DND-41 (cell line): Measurements from ENCODE around the gene TMEM35A.
"Not testable (repeated sequence)": the region's sequence is repeated elsewhere in the genome, so short reads cannot be mapped to it uniquely, and the experiment has no call there.

Experiments
- ATAC-seq: fragments of 200-7000 bp; cut with Tn5 transposase; 3 replicates; pipeline ENCODE4 v1.9.1; 2021; ENCODE audit warnings: low read depth; ENCODE audit not compliant: insufficient read depth
- DNase-seq: peaks from one replicate; pipeline ENCODE4 v3.0.0-alpha.2; 2020
- H2AFZ ChIP-seq: 2 replicates; pipeline ENCODE4 v1.6.0; 2012; ENCODE audit warnings: low read depth, low read length
- H3K27ac ChIP-seq: 2 replicates; pipeline ENCODE4 v1.5.1; 2012; ENCODE audit warnings: low read length, inconsistent platforms
- H3K27me3 ChIP-seq: fragments of 200-600 bp; sonication (generic); 2 replicates; pipeline ENCODE4 v1.6.0; 2012; ENCODE audit warnings: low read length, mild to moderate bottlenecking, inconsistent platforms; ENCODE audit not compliant: insufficient read depth, poor library complexity
- H3K36me3 ChIP-seq: 2 replicates; pipeline ENCODE4 v1.5.1; 2012; ENCODE audit warnings: low read length, inconsistent platforms; ENCODE audit not compliant: insufficient read depth
- H3K4me1 ChIP-seq: 2 replicates; pipeline ENCODE4 v1.5.1; 2012; ENCODE audit warnings: mild to moderate bottlenecking, low read length; ENCODE audit not compliant: insufficient read depth
- H3K4me2 ChIP-seq: 2 replicates; pipeline ENCODE4 v1.6.0; 2012; ENCODE audit warnings: mild to moderate bottlenecking, moderate library complexity, low read length, inconsistent platforms; ENCODE audit not compliant: insufficient read depth
- H3K4me3 ChIP-seq, 2 experiments: fragments of 200-600 bp in 1 of 2; shearing (Covaris generic) in 1 of 2; 2 replicates each; pipeline ENCODE4 v1.5.1; 2012 to 2016; ENCODE audit warnings: inconsistent platforms in 2 of 2, low read length in 2 of 2, mild to moderate bottlenecking in 2 of 2, low read depth in 1 of 2, moderate library complexity in 1 of 2
- H3K79me2 ChIP-seq: 2 replicates; pipeline ENCODE4 v1.6.0; 2012; ENCODE audit warnings: low read length, inconsistent platforms; ENCODE audit not compliant: insufficient read depth
- H3K9ac ChIP-seq: 2 replicates; pipeline ENCODE4 v1.6.0; 2012; ENCODE audit warnings: low read depth, mild to moderate bottlenecking, inconsistent platforms, low read length, moderate library complexity
- H3K9me3 ChIP-seq: 2 replicates; pipeline ENCODE4 v1.5.1; 2012; ENCODE audit warnings: low read length, moderate library complexity, mild to moderate bottlenecking, inconsistent platforms; ENCODE audit not compliant: insufficient read depth, severe bottlenecking
- H4K20me1 ChIP-seq: 2 replicates; pipeline ENCODE4 v1.6.0; 2012; ENCODE audit warnings: low read length; ENCODE audit not compliant: insufficient read depth
- EZH2 ChIP-seq: IDR thresholded peaks from 3 replicates; pipeline ENCODE4 v1.6.1; 2012; ENCODE audit warnings: borderline replicate concordance, low read depth, mild to moderate bottlenecking, moderate library complexity, low read length, inconsistent platforms; ENCODE audit not compliant: severe bottlenecking
- TF ChIP-seq, protein P1 (sequence below): IDR thresholded peaks from 2 replicates; pipeline ENCODE4 v1.5.1; 2012; ENCODE audit warnings: borderline replicate concordance, low read length, moderate library complexity, mild to moderate bottlenecking; ENCODE audit not compliant: poor library complexity, severe bottlenecking; ENCODE audit errors: extremely low read depth

Gene TMEM35A

DNA sequence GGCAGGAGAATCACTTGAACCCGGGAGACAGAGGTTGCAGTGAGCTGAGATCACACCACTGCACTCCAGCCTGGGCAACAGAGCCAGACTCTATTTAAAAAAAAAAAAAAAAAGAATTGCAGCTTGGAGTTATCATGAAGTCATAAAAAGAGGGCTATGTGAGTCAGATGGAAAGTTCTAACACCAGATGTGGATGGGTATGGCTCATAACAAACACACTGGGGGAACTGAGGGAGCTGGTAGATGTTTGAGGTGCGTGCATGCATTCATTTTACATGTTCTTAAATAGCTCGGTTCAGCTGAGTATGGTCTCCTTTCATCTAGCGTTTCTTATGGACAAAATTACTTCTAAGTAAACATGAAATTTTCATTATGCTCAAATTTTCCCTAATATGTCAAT is 38.5 kb upstream of the TMEM35A start:
- no peak overlapping the region for H3K4me3 ChIP-seq
- H2AFZ ChIP-seq: no peak overlapping the region
- TF ChIP-seq, protein P1, sequence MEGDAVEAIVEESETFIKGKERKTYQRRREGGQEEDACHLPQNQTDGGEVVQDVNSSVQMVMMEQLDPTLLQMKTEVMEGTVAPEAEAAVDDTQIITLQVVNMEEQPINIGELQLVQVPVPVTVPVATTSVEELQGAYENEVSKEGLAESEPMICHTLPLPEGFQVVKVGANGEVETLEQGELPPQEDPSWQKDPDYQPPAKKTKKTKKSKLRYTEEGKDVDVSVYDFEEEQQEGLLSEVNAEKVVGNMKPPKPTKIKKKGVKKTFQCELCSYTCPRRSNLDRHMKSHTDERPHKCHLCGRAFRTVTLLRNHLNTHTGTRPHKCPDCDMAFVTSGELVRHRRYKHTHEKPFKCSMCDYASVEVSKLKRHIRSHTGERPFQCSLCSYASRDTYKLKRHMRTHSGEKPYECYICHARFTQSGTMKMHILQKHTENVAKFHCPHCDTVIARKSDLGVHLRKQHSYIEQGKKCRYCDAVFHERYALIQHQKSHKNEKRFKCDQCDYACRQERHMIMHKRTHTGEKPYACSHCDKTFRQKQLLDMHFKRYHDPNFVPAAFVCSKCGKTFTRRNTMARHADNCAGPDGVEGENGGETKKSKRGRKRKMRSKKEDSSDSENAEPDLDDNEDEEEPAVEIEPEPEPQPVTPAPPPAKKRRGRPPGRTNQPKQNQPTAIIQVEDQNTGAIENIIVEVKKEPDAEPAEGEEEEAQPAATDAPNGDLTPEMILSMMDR: no peak
- TF ChIP-seq EZH2: no peak
- no peaks in the 10 kb centered on the region for H3K27me3 ChIP-seq
- H3K36me3 ChIP-seq: peaks cover 36% of the 10 kb centered on the region; the same call in 1 of the 2 replicates
- no peak overlapping the region for H3K4me2 ChIP-seq
- no peak overlapping the region for H3K27ac ChIP-seq
- ATAC-seq (no peak), DNase-seq (no peak)
- peaks cover 5% of the 10 kb centered on the region; the same call in 1 of the 2 replicates for H3K79me2 ChIP-seq
- no peaks in the 10 kb centered on the region for H3K4me1 ChIP-seq
- no peak overlapping the region for H3K9ac ChIP-seq
- H4K20me1 ChIP-seq: no peaks in the 10 kb centered on the region
- no peaks in the 10 kb centered on the region for H3K9me3 ChIP-seq

DNA sequence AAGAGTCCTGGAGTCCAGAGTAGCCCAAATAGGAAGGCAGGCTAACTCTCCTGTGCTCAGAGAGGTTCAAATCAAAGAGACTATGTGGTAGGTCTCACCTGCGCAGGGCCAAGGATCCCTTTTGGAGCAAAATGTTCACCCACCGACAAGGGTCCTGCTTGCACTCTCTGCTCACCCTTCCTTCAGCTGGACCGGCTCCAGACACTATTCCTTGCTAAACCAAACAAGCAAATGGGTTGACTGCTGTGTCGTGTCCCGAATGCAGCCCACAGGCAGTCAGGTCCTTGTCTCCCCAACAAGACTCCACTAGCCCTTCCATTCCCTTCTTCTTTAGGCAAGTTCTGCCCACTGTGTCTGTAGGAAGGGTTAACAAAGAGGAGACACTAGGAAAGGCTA is 27.5 kb upstream of the TMEM35A start:
- H3K36me3 ChIP-seq: peaks cover 3% of the 10 kb centered on the region; the same call in 1 of the 2 replicates
- no peaks in the 10 kb centered on the region for H3K27me3 ChIP-seq
- H3K27ac ChIP-seq: peak overlapping the region; percentile 97
- no peak for DNase-seq
- no peak for TF ChIP-seq EZH2
- TF ChIP-seq, protein P1: no peak
- H3K9ac ChIP-seq: peak overlapping the region; percentile 93
- H2AFZ ChIP-seq: peak overlapping the region; percentile 92
- H3K79me2 ChIP-seq: peaks cover 27% of the 10 kb centered on the region
- peak overlapping the region; percentile 96 for H3K4me2 ChIP-seq
- H4K20me1 ChIP-seq: no peaks in the 10 kb centered on the region
- H3K4me3 ChIP-seq: peak overlapping the region; percentile 73 to 99
- H3K9me3 ChIP-seq: no peaks in the 10 kb centered on the region
- ATAC-seq: no peak; the same call in 1 of the 3 replicates
- H3K4me1 ChIP-seq: peaks cover 26% of the 10 kb centered on the region

DNA sequence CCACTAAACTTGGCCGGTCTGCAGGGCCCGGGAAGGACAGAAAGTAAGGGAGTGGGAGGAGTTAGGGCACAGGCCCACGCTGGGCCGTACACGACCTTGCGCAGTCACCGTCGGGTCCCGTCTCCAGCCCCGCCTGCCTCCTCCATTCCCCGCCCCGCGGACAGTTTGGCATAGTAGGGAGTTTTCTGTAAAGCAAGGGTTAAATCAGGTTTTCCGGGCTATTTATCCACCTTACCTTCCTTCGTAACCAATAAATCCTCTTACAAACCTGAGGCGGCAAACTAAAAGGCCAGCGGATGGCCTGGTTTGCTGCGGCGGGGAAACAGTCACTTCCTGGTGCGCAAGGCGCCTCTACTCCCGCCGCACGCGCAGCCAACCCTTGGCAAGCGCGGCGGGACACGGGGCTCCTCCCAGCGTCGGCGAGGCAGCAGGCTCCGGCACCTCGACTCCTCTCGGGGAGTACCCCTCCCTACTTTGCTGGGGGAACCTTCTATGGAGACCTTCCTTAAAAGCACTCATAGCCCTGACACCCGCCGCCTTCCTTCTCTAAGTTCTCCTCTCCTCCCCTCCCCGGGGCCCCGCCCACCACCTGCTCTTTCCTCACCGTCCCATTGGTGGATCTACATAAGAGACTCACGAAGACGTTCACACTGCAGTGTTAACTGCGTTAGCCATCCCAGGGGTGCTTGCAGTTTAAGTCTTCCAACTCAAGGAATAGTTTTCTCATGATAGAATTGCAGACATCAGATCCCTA is 27.0 kb upstream of the TMEM35A start, which contains the start of gene TRMT2B:
Gene TRMT2B, minus strand, starts transcription at position 563 of the 754 bp plus-strand sequence. CDS start 9,822 bp downstream, outside the sequence.
- H2AFZ ChIP-seq: peak within 1 kb of the TSS; percentile 92
- H3K27ac ChIP-seq: peak within 1 kb of the TSS; percentile 97
- H3K9ac ChIP-seq: peak within 1 kb of the TSS; percentile 93
- ATAC-seq (peak; percentile 88), DNase-seq (peak; percentile 86)
- H3K27me3 ChIP-seq: no peaks in the 10 kb centered on the region
- H3K4me2 ChIP-seq: peak within 1 kb of the TSS; percentile 96
- no peaks in the 10 kb centered on the region for H4K20me1 ChIP-seq
- H3K36me3 ChIP-seq: peaks cover 3% of the 10 kb centered on the region; the same call in 1 of the 2 replicates
- peaks cover 26% of the 10 kb centered on the region for H3K4me1 ChIP-seq
- TF ChIP-seq, protein P1: no peak
- TF ChIP-seq EZH2: no peak
- peak within 1 kb of the TSS; percentile 73 to 99 for H3K4me3 ChIP-seq
- no peaks in the 10 kb centered on the region for H3K9me3 ChIP-seq
- peaks cover 24% of the 10 kb centered on the region for H3K79me2 ChIP-seq

DNA sequence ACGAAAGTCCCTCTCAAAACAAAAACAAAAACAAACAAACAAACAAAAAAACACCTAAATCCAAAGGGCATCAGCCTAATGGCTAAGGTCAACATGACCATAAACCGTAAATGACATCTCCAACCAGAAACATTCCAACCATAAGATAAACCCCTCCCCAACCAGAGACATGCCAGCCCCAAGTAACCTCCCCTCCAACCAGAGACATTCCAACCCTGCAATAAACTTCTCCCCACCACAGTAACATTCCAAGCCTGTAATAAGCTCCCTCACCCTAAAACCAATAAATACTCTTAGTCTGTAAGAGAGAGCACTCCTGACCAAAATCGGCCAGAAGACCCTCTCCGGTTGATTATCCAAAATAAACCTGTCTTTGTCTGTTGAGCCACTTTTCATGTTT is 22.1 kb upstream of the TMEM35A start:
- not testable (repeated sequence) for H3K4me1 ChIP-seq, H4K20me1 ChIP-seq, H3K79me2 ChIP-seq, H3K4me2 ChIP-seq, H3K27me3 ChIP-seq, ATAC-seq, H3K9ac ChIP-seq, H3K9me3 ChIP-seq, H3K27ac ChIP-seq, H3K36me3 ChIP-seq, H2AFZ ChIP-seq, H3K4me3 ChIP-seq, DNase-seq
